HG02759 (cell line): ENCODE measurements around the gene CD248.
"Not testable (repeated sequence)": the region's sequence is repeated elsewhere in the genome, so short reads cannot be mapped to it uniquely, and the experiment has no call there.

ENCODE experiments used
- ATAC-seq: cut with Tn5 transposase; IDR thresholded peaks from one replicate; pipeline ENCODE4 v1.9.1; 2021; ENCODE audit warnings: mild to moderate bottlenecking, moderate library complexity; ENCODE audit not compliant: unreplicated experiment

The CD248 gene, protein sequence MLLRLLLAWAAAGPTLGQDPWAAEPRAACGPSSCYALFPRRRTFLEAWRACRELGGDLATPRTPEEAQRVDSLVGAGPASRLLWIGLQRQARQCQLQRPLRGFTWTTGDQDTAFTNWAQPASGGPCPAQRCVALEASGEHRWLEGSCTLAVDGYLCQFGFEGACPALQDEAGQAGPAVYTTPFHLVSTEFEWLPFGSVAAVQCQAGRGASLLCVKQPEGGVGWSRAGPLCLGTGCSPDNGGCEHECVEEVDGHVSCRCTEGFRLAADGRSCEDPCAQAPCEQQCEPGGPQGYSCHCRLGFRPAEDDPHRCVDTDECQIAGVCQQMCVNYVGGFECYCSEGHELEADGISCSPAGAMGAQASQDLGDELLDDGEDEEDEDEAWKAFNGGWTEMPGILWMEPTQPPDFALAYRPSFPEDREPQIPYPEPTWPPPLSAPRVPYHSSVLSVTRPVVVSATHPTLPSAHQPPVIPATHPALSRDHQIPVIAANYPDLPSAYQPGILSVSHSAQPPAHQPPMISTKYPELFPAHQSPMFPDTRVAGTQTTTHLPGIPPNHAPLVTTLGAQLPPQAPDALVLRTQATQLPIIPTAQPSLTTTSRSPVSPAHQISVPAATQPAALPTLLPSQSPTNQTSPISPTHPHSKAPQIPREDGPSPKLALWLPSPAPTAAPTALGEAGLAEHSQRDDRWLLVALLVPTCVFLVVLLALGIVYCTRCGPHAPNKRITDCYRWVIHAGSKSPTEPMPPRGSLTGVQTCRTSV

DNA sequence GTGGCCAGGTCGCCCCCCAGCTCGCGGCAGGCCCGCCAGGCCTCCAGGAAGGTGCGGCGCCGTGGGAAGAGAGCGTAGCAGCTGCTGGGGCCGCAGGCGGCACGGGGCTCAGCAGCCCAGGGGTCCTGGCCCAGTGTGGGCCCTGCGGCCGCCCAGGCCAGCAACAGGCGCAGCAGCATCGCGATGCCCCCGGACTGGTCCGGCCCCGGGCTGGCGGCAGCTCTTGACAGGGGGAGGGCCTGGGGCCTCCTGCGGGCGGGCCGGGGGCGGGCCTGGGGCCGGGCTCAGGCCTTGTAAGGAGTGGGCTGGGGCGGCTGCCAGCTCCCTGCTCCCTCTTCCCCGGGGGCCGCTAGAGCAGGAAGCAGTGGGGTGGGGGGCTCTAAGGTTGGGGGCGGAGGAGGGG is at the start of gene CD248:
CD248 (minus strand) TSS at position 196 of the 403 bp plus-strand sequence; CDS start at position 179, 17 bp downstream.
- ATAC-seq, result no peak

- no peak for ATAC-seq
Measured at GRCh38 chr11:66365711-66366619, 49.1 kb upstream of the CD248 start.

DNA sequence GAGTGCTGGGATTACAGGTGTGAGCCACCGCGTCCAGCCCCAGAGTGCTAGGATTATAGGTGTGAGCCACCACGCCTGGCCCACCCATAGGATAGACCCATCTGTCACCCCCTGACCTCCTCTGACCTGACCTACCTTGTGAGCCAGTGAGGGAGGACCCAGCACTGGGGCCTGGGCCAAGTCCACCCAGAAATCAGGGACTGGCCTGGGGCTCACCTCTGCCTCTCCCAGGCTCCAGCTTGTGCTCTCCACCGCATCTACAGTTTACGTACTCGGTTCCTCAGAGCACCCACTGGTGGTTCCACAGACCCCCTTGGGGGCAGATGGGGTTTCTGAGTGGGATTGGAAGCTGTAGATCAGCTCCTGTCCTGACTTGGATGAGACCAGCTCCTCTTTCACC is 48.3 kb upstream of the CD248 start:
- ATAC-seq, result no peak

GRCh38 chr11:66363805-66364535 is 47.1 kb upstream of the CD248 start:
- no peak for ATAC-seq

- no peak for ATAC-seq
Measured at GRCh38 chr11:66363187-66363601, 46.4 kb upstream of the CD248 start.

GRCh38 chr11:66362481-66363147 is 45.8 kb upstream of the CD248 start:
- ATAC-seq, result no peak

DNA sequence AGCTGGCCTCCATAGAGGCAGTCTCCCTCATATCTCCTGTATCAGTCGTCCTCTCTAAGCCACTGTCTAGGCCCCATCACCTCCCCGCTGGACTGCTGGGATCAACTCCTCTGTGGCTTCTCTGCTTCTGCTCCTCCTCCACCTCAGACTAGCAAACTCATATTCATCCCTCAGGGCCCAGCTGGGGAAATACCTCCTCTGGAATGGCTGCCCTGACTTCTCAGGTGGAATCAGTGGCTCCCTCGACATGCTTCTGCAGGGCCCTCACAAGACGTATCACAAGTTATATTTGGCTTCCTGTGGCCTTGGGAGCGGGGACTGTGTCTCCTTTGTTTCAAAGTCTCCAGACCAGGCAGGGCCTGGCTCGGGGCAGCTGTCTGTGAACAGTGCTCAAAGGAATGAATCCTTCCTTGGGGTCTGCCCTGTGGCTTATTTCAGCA is 44.7 kb upstream of the CD248 start:
- no peak for ATAC-seq

- no peak for ATAC-seq
Measured at GRCh38 chr11:66360406-66361073, 43.7 kb upstream of the CD248 start.

GRCh38 chr11:66359662-66360087 is 42.8 kb upstream of the CD248 start:
- ATAC-seq, result no peak

DNA sequence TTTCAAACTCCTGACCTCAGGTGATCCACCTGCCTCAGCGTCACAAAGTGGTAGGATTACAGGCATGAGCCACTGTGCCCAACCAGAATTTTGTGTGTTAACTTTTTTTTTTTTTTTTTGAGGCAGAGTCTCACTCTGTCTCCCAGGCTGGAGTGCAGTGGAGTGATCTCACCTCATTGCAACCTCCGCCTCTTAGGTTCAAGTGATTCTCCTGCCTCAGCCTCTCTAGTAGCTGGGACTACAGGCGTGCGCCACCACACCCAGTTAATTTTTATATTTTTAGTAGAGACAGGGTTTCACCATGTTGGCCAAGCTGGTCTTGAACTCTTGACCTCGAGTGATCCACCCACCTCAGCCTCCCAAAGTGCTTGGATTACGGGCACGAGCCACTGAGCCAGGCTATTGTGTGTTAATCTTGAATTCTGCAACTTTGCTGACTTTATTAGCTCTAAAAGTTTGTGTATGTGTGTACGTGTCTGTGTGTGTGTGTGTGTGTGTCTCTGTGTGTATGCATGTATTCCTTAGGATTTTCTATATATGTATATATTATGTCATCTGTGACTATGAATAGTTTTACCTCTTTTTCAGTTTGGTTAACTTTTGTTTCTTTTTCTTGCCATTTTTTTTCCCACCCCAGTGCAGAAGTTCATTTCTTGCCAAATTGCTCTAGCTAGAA is 33.9 kb upstream of the CD248 start:
- ATAC-seq, result not testable (repeated sequence)

DNA sequence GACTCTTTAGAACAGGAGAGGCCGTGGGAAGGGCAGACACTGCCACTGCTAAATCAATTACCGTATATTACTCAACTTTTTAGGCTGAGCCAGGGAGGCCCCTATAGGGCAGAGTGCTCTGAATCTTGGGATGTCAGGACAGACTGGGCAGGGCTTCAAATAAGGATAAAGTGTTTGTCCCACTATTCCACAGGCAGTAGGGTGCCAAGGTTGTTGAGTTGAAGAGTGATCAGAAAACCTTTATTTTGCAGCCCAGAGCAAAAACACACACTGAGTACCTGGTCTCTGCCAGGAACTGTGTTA is 32.2 kb upstream of the CD248 start:
- ATAC-seq, result no peak

GRCh38 chr11:66347425-66348276 is 30.8 kb upstream of the CD248 start, which contains the start of gene B4GAT1:
Gene B4GAT1 (minus strand): TSS chr11:66347629. CDS start chr11:66347545, 84 bp downstream.
- peak; percentile 48 for ATAC-seq

DNA sequence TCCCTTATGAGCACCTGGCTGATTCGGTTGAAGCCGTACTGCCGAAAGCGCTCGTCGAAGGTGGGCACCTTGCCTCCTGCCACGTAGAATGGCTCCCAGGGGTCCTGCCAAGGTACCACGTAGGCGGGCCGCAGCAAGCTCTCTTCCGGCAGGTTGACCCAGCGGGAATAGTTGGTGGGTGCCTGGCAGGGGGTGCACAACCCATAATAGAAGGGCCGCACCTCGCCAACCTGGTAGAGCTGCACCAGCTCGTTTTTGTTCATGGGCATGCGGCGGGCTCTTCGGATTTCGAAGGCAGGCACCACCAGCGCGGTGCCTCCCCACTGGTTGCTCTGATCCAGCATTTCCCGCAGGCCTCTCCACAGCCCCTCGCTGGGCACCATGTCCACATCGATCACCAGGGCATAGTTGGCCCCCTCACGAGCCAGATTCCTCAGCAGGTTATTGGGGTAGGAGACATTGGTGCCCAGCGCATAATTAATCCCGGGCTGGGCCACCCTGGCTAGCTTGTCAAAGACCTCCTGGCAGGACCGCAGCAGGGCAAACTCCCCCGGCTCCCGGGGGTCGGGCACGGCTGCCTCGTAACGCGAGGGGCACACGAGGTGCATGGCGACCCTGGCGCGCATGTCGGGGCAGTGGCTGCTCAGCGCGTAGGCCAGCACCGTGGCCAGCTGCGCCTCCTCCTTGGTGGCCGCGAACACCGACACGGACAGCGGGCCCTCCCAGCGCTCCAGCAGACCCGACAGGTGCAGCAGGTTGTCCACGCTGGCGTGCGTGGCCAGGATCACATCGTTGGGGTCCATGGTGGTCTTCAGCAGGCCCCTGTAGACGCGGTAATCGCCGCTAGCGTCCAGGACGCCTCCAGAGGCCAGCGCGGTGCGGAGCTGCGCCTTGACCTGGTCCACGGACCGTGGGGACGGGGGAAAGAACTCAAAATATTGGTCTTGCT is 29.9 kb upstream of the CD248 start:
- no peak for ATAC-seq

- ATAC-seq, result peak; percentile 6
Measured at GRCh38 chr11:66345316-66345649, 28.4 kb upstream of the CD248 start.

- peak; percentile 73 for ATAC-seq
Measured at GRCh38 chr11:66344550-66345315, 27.9 kb upstream of the CD248 start, which contains the start of gene BRMS1. Gene BRMS1 (minus strand): TSS chr11:66345104. CDS start chr11:66342234, 2,870 bp downstream.

DNA sequence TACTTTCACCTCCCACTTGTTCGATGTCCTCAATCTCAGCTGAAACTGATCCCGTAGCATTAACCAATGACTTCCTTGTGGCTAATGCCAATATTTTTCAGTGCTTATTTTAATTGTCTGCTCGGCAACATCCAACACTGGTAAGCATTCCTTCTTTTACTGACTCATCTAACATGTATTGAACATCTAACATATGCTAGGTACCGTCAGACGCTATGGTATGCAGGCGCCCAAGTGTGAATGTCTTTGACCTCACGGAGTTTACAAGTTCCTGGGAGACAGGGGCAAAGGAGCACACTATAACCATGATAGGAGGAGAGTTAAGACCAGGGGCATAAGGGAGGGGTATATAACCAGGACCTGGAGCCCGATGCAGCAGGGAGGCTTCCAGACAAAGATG is 26.3 kb upstream of the CD248 start:
- no peak for ATAC-seq
